Stimulated activated CD4-positive, alpha-beta T cell treated with anti-CD3 and anti-CD28 coated beads, Interleukin-15, amount 100 ng/mL, for 24 hours (primary cell): ENCODE measurements around the gene RBMS1.

Experiments
- DNase-seq: peaks from one replicate; pipeline ENCODE4 v3.0.0-alpha.2; 2020

Gene RBMS1

GRCh38 chr2:160295519-160296207, 197.9 kb downstream of the RBMS1 start:
- DNase-seq: no peak

DNA sequence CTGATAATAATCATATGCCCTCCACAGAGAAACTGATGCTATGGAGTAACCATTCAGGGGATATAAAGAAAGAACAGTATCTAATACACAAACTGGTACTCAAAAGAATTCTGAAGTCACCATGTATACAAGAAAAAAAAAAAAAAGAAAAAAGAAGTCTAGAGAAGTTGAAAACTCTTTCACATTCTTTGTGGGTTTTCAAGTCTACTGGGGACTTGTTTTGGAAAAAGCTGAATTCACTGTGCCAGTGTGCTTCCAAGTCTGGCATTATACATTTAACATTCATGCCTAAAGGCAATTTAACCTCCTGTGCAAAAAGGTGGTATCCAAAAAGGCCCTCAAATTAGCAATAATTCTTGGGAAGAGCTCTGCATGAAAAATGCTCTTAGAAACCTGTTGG, 198.7 kb downstream of the RBMS1 start:
- DNase-seq: no peak

DNA sequence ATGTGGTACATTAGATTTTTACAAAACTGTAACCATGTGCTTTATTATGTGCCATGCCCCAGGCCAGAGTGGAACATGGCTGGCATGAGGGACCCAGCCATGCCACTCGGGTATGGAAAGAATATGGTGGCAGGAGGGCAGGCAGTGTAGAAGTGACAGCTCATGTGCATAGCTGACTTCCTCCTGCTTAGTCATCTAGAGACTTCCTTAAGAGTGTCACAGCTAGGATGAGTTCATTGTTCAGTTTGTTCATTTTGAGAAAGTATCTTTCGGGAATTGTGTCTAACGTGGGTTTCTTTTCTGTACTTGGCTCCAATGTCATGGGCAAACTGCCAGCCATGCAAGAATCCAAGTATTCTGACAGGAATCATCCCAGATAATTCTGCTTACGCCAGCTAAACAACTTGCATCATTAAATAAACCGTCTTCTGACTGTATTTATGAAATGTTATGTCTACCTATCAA, 199.2 kb downstream of the RBMS1 start:
- DNase-seq: peak; percentile 61

DNA sequence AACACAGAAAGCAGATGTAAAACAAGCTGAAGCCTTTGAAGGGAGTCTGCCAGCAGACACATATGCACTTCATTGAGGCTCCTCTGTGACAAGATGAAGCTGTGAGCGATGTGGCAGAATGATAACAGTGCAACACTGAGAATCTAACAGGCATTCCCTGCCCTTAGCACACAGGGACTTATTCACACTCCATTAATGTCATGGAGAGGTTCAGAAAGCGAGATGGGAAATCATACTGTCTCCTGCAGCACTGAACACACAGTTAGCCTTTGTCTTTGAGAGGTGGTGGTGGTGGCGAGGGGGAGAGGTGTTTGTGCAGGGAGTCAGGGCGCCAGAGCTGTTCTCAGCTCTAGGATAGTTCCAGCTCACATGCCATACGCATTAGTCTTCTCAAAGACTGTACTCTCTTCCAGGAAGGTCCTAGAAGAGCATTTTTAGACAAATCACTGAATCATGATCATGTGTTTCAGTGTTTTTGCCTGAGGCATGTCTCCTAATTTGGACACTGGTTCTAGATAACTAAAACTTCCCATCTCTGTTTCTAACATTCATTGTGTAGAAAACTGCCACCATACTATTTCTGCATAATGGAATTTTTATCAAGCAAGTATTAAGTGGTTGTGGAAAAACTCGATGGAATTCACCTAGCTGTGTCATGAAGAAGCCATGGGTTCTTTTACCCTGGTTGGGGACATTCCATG, 200.1 kb downstream of the RBMS1 start:
- no peak for DNase-seq

DNA sequence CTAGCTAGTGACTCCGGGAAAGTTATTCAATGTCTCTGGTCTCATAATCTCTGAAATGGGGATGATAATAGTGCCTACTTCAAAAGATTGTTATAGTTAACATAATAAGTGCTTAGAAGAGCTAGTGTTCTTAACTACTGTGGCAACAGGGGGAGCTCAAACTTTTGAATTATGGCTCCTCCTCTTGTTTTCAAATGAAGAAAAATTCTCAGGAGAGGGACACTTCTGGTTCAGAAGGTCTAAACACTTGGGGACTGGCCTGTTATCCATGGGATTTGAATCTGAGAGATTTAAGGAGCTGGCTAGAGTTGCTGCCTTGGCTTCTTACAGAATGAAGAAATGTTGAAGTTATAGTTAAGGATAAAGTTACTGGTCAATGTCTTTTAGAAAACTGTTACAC, 201.4 kb downstream of the RBMS1 start:
- no peak for DNase-seq

- DNase-seq: no peak
These were observed 202.2 kb downstream of the RBMS1 start for GRCh38 chr2:160291382-160291781.

DNA sequence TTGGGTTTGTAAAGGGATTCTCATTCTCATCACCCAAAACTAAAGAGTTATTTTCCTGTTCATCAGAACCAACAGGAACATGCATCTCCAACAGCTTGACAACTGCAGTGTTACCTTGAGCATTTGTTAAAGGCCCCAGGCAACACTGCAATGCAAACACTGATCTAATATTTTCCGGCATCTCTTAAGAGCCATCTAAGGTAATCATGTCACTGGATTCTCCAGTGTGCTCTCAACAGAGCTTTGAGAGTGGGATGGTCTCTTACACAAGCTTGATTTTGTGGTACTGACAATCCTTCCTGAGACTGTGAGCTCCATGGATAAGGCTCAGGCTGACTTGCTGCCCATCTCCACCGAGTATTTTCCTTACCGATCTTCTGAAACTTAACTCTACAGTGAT, 203.0 kb downstream of the RBMS1 start:
- no peak for DNase-seq

DNA sequence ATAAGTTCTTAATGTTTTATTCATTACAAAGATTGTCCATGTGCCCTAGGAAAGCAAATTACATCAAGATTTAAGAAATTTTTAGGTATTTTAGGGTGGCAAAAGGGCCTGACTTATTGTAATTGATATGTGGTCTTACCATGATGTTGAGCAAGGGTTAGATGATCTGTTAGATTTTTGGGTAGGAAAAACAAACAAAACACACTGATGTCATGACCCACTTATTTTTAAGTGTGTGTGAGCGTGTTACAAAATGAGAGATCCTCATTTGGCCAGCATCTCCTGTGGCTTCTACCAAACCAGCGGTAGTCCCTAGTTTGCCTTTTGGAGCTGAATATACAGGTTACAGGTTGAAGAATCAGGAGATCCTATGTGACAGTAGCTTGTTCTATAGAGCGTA, 203.8 kb downstream of the RBMS1 start:
- DNase-seq: no peak

DNA sequence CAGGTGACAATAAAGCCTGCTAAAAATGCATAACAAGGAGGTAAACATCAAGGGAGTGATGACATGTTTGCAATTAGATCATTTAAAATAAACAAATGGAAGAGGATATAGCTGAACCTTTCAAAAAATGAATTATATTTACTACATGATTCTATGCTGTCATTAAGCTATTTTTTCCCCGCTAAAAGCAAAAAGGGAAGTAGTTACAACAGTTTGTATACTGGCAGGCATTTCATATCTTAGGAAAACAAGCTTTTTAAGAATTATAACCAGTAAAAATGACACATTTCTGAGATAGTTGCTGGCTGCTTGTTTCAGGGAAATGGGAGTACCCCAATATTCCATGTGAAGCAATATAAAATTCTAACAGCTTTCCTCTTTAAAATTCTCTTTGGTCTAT, 204.5 kb downstream of the RBMS1 start:
- no peak for DNase-seq

DNA sequence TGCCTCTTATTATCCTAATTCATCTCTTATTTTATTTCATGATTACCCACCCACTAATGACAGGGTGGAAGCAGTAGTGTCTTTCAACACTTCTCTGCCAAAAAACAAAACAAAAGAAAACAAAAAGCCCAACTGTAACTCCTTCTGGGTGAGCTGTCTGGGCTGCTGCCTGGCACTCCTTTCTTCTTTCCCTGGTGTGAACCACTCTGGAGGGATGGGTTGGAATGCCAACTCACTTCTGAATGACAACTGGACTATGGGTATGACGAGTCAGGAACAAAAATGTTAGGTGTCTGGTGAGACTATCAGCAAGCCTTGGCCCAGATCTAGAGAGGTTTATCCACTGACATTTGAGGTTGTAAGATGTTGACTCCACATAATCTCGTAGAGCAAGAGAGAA, 205.3 kb downstream of the RBMS1 start:
- DNase-seq: no peak

- DNase-seq: no peak
These were observed 206.1 kb downstream of the RBMS1 start for GRCh38 chr2:160287476-160287875.

GRCh38 chr2:160286551-160286950, 207.1 kb downstream of the RBMS1 start:
- DNase-seq: no peak

DNA sequence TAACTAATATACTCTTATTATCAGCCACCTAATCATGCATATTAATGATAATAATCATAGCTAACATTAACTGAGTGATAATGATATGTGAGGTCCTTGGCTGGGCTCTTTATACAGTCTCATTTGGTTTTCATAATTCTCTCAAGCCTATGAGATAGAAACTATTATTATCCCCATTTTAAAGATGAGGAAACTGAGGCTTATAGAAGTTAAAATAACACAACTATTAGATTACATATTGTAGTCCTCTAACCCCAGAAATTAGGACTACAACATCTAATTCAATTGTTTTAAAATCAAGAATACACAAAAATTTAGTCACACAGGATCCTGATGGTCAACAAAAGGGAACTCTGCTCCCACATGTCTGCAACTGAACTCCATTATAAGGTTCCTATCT, 209.9 kb downstream of the RBMS1 start:
- DNase-seq: no peak

DNA sequence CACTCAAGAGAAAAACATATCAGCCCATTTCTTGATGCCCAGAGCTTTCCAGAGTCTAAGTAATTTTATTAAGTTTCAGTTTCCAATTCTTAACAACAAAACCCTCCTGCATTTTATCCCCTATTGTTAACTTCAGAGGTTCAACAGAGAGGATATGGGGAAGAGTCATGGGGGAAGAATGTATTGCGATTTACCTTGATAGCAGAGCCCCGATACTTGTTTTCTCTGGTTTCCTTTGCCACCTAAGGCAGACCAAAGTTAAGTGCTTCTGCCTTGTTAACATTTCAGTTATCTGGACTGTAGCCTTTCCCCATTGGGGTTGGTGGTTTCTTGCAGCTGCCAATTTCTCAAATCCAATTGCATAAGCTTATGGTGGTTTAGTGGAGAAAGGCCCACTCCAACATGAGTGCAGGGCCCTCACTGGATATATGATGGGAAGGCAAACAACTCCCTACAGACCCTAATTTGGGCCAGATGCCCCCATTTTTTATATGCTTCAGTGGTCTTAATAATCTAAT, 211.5 kb downstream of the RBMS1 start:
- DNase-seq: no peak

DNA sequence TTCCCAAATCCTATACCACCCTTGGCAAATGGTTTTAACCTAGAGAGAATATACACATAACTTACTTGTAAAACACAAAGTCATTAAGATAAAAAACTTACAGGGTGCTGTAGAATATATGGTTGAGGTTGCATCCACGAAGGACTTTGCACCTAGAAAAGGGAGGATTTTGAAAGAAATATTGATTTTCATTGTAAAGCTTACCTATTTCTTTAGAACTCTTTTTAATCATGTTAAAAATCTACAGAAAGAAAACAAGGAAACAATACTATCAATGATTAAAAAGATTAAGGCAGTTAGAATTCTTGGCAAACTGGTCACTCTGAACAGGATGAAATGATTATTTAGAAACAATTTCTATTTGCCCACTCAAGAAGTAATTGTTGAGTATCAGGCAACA, 212.4 kb downstream of the RBMS1 start:
- DNase-seq: no peak

DNA sequence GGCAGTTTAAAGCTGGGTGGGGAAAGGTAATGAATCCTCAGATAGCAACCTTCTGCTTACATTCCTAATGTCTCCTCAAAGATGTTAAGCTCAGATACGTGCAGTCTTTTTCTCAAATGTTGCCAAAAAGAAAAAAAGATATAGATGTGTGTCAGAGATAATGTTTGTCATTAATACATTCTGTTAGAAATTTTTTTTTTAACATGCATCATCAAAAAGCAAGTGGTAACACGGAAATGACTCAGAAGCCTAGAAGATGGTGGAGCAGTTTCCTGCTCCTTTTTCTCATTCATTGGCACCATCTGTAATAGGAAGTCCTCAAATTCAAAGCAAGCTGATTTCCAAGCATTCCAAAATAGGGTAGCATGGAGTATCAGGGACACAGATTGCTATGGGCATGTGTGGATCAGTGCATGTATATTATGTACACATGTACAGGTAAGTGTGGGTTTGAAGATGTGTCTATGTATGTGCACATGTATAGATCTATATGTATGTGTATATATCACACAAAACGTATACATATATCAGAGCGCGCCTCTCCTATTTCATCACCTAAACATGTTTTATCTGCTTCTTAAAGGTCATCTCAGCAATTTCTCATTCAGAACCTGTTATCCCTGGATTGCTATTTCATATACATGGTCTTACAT, 213.7 kb downstream of the RBMS1 start:
- DNase-seq: no peak

GRCh38 chr2:160278879-160279177, 214.8 kb downstream of the RBMS1 start:
- DNase-seq: no peak

DNA sequence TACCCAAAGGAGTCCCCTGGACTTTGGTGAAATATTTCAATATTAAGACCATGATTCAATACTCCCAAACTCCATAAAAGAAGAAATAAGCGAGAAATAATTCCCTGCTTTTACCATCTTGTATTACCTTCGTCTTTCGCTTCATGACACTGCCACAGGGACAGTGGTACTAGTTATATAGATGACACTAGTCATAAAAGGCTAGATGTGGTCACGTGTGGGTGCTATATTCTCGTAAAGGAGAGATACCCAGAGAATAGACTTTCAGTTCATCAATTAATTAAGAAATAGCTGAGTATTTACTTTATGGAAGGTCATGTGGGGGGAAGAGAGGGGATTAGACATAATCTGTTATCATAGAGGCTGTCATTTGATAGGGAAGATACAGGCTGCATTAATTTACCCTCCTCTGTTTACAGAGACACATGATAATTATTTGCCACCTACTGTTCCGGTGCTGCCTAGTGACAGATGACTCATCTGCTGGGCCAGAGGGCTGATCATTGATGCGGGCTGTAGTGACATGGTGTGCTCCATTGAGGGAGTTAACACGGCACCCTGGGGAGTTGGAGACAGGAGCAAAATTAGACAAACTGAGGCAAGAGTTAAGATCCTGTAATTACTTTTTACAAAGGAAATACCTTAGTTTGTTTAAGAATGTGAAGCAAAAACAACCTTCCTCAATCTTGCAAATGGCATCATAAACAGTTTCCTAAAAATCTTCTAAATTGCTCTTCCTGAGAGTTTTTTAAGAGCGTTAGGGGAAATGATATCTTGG, 215.3 kb downstream of the RBMS1 start:
- no peak for DNase-seq

DNA sequence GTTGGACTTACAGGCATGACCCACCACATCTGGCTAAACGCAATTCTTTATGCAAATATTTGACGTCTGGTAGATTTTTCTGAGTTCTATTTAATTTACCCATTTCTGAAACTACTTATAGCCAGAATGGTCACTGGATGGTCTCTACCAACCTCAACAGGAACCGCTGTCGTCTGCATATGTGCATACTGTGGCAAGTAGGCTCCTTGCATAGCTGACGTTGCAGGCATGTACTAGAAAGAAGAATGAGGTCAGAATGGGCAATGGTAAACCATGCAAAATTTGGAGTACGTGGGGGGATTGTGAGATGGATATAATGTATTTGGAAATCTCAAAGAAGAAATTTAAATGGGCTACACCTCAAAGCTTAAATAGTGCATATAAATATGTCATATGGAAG, 216.5 kb downstream of the RBMS1 start:
- DNase-seq: no peak

DNA sequence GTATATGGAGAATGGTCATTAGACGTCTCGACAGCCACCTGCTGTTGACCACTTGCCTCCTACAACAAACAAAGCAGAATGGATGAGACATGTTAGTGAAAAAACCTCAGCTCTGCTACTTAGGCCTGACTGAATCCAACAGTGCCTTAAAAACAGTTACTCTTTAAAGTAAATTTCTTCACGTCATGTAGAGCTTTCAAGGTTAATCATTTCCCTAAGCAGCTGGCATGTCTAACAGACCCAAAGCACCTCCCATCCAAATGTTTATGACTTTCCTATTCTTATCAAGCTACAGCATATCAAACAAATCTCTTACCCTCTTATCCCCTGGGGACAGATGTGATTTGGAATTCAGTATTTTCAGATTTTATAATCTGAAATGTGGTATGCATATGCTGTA, 218.0 kb downstream of the RBMS1 start:
- DNase-seq: no peak

DNA sequence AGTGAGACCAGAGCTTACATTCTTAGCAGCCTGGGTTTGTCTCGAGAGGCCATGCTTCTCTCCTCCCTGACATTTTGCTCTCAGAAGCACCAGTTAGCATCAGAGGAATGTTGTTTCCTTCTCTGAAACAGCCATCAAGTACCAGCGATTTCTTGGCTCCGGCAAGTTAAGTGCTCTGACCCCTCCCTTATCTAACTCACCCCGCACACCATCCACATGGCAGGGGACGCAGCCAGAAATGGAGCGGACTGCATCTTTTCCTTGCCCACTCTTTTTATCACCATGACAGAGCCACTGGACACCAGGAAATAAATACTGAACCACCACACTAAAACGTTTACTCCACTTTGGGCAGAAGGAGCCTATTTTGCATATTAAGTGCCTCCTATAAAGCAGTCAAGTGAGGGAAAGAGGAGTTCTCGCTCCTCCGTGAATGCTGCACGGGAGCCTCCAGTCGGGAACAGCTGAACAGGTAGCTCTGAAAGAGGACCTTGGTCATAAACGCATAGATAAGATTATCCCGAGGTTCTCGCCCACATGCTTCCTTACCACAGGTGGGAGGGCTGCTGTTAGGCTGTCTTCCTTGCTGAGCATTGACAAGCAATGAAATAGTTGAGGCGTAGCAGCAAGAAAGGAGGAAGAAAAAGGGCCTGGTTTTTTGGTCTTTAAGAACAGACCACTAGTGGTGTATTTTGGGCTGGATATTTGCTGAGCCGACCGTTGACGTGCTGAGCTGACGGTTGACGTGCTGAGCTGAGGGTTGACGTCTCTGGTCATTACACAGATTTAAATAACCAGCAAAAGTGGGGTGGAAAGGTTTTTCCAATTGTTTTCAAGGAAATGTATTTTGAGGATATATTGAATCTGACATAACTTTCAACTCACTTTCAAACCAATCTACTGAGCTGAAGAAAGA, 222.2 kb downstream of the RBMS1 start:
- DNase-seq: no peak

DNA sequence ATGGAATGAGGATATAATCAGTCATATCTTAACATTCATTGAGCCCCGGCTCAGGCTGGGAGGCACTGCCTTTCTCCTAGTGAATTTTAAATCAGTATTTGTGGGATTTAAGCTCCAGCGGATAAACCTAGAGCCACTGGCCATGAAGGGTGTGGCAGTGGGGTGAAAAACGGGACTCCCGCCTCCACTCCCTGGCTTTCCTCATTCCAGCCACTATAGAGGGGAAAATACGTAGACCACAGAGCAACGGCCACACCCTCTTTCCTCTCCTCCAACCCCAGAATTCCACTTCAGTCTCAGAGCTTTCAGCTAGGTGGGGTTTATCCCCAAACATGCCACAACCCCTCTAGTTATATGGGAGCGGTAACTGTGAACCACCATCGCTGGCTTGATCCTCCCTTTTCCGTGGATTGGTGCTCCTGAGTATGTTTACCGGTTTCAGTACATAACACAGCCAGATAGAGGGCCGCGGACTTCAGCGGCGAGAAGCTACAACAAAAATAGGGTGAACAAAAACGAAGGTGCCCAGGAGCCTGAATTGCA, 223.0 kb downstream of the RBMS1 start:
- no peak for DNase-seq
